KMS-11 (cell line): ENCODE results near the gene CHRNB1.

Experiments used
- H2AFZ ChIP-seq: fragments of 200-600 bp; sonication (generic); 2 replicates; pipeline ENCODE4 v1.6.1; 2016; ENCODE audit warnings: antibody characterized with exemption, mixed run types, low read depth
- H3K27ac ChIP-seq: fragments of 200-600 bp; sonication (generic); 2 replicates; pipeline ENCODE4 v1.6.1; 2016; ENCODE audit warnings: mild to moderate bottlenecking, mixed run types
- H3K27me3 ChIP-seq: fragments of 200-600 bp; sonication (generic); 2 replicates; pipeline ENCODE4 v1.6.1; 2017; ENCODE audit warnings: mild to moderate bottlenecking, low read depth, mixed run types, moderate library complexity; ENCODE audit not compliant: insufficient read depth
- H3K36me3 ChIP-seq: fragments of 200-600 bp; sonication (generic); 2 replicates; pipeline ENCODE4 v1.6.1; 2017; ENCODE audit warnings: mild to moderate bottlenecking, mixed run types; ENCODE audit not compliant: insufficient read depth
- H3K4me1 ChIP-seq: fragments of 200-600 bp; sonication (generic); 2 replicates; pipeline ENCODE4 v1.6.1; 2016; ENCODE audit warnings: mild to moderate bottlenecking, low read depth, mixed run types; ENCODE audit not compliant: poor library complexity, severe bottlenecking
- H3K4me2 ChIP-seq: fragments of 200-600 bp; sonication (generic); 2 replicates; pipeline ENCODE4 v1.7.0; 2016; ENCODE audit warnings: mild to moderate bottlenecking, mixed run types
- H3K4me3 ChIP-seq: fragments of 200-600 bp; sonication (generic); IDR thresholded peaks from 2 replicates; pipeline ENCODE4 v1.6.1; 2017; ENCODE audit warnings: low read depth, low read length, mixed read lengths; ENCODE audit not compliant: insufficient read depth
- H3K79me2 ChIP-seq: fragments of 200-600 bp; sonication (generic); 2 replicates; pipeline ENCODE4 v1.6.1; 2016; ENCODE audit warnings: low read depth, mixed run types; ENCODE audit not compliant: insufficient read depth
- H3K9ac ChIP-seq: fragments of 200-600 bp; sonication (generic); 2 replicates; pipeline ENCODE4 v1.6.1; 2016; ENCODE audit warnings: mild to moderate bottlenecking, mixed run types
- H4K20me1 ChIP-seq: fragments of 200-600 bp; sonication (generic); 2 replicates; pipeline ENCODE4 v1.6.1; 2016; ENCODE audit warnings: mild to moderate bottlenecking, mixed run types; ENCODE audit not compliant: insufficient read depth
- TF ChIP-seq, protein P1 (sequence below): fragments of 200-600 bp; sonication (generic); conservative IDR thresholded peaks from 2 replicates; pipeline ENCODE4 v1.6.1; 2017; ENCODE audit warnings: low read depth, mild to moderate bottlenecking, antibody characterized with exemption, low read length, moderate library complexity, mixed read lengths

The CHRNB1 gene

DNA sequence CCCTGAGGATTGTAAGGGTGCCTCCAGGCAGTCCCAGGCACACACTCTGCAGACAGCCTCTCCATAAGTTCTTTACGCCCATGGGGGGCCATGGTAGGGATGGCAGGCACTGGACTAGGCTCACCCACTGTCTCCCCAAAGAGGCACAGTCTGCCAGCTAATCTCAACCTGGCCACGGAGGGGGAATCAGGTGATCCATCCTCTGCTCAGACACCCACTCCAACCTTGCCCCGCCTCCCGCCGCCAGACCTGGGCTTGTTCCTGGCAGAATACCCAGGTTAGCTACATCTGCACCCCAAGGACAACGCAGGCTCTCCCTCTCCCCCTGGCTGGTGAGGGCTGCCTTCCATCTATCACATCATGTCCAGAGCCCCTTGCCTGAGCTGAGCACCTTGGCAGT is 36.0 kb upstream of the CHRNB1 start:
- H3K4me3 ChIP-seq: no peak overlapping the region
- H3K9ac ChIP-seq: no peak overlapping the region
- H3K4me1 ChIP-seq: no peaks in the 10 kb centered on the region
- no peak overlapping the region for H2AFZ ChIP-seq
- no peaks in the 10 kb centered on the region for H4K20me1 ChIP-seq
- no peaks in the 10 kb centered on the region for H3K36me3 ChIP-seq
- no peak overlapping the region for H3K4me2 ChIP-seq
- TF ChIP-seq, protein P1, sequence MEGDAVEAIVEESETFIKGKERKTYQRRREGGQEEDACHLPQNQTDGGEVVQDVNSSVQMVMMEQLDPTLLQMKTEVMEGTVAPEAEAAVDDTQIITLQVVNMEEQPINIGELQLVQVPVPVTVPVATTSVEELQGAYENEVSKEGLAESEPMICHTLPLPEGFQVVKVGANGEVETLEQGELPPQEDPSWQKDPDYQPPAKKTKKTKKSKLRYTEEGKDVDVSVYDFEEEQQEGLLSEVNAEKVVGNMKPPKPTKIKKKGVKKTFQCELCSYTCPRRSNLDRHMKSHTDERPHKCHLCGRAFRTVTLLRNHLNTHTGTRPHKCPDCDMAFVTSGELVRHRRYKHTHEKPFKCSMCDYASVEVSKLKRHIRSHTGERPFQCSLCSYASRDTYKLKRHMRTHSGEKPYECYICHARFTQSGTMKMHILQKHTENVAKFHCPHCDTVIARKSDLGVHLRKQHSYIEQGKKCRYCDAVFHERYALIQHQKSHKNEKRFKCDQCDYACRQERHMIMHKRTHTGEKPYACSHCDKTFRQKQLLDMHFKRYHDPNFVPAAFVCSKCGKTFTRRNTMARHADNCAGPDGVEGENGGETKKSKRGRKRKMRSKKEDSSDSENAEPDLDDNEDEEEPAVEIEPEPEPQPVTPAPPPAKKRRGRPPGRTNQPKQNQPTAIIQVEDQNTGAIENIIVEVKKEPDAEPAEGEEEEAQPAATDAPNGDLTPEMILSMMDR: no peak
- no peaks in the 10 kb centered on the region for H3K79me2 ChIP-seq
- H3K27me3 ChIP-seq: no peaks in the 10 kb centered on the region
- H3K27ac ChIP-seq: no peak overlapping the region

DNA sequence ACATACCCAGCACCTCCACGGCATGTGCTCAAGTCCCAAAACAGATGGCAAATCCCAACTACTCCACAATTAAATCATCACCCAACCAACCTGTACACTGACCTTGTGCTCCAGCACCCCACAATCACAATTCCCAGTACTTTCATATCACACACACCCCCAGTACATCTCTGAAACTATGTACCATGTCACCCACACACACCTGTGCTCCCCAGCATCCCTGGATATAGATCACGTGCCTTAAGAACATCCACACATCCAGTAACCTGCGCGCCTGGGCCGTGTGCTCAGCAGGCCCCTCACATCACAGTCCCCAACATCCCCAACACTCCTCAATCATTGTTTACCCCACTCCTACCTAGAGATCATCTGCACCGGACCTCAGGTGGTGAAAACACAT is 35.1 kb upstream of the CHRNB1 start:
- H3K27me3 ChIP-seq: no peaks in the 10 kb centered on the region
- TF ChIP-seq, protein P1: no peak
- no peak overlapping the region for H2AFZ ChIP-seq
- no peak overlapping the region for H3K4me2 ChIP-seq
- no peaks in the 10 kb centered on the region for H3K79me2 ChIP-seq
- no peaks in the 10 kb centered on the region for H4K20me1 ChIP-seq
- no peak overlapping the region for H3K9ac ChIP-seq
- H3K4me3 ChIP-seq: no peak overlapping the region
- no peaks in the 10 kb centered on the region for H3K36me3 ChIP-seq
- H3K27ac ChIP-seq: no peak overlapping the region
- H3K4me1 ChIP-seq: no peaks in the 10 kb centered on the region

- Histone ChIP-seq H4K20me1 (no peaks in the 10 kb centered on the region), H3K27me3 (no peaks in the 10 kb centered on the region), H3K9ac (no peak overlapping the region), H3K36me3 (no peaks in the 10 kb centered on the region), H3K4me3 (no peak overlapping the region), H3K79me2 (no peaks in the 10 kb centered on the region), H3K4me1 (no peaks in the 10 kb centered on the region), H2AFZ (no peak overlapping the region), H3K27ac (no peak overlapping the region), H3K4me2 (no peak overlapping the region)
- TF ChIP-seq, protein P1: no peak
Observed at GRCh38 chr17:7410634-7411426, 34.0 kb upstream of the CHRNB1 start.

DNA sequence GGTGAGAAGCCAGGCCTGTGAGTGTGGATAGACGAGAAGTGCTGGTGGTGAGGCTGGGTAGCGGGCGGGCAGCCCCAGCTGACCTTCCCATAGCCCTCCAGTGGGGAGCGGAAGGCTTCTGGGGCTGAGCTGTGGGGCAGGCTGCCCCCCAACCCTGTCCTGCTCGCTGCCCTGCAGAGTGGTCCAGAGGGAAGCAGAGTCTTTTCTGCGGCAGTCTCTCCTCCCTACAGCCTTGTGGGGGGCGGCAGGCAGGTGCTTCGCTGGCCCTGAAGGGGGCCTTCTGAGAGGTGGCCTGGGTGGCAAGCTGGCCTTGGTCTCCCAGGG is 33.5 kb upstream of the CHRNB1 start:
- Histone ChIP-seq H3K4me1 (no peaks in the 10 kb centered on the region), H2AFZ (no peak overlapping the region), H3K79me2 (no peaks in the 10 kb centered on the region), H3K4me2 (no peak overlapping the region), H3K9ac (no peak overlapping the region), H3K27me3 (no peaks in the 10 kb centered on the region), H4K20me1 (no peaks in the 10 kb centered on the region), H3K27ac (no peak overlapping the region), H3K36me3 (no peaks in the 10 kb centered on the region), H3K4me3 (no peak overlapping the region)
- TF ChIP-seq, protein P1: no peak
